HepG2 (cell line): ENCODE results near the gene CNTF. TPM values are rescaled to one million over a fixed set of nuclear protein-coding genes. Genes with fewer than 3 reads are reported as not detected.

Experiments
- ATAD3A ChIP-seq: sonication (generic); formaldehyde crosslinking; IDR thresholded peaks from 2 replicates; pipeline ENCODE4 v1.4.0; 2020; ENCODE audit warnings: missing genetic modification reagents
- CTCF ChIP-seq: sonication (generic); formaldehyde crosslinking; IDR thresholded peaks from 2 replicates; pipeline ENCODE4 v1.5.0; 2020; ENCODE audit warnings: mild to moderate bottlenecking, missing genetic modification reagents, moderate library complexity
- GABPB1 ChIP-seq: IDR thresholded peaks from 2 replicates; pipeline ENCODE4 v1.6.1; 2016; ENCODE audit warnings: mild to moderate bottlenecking, missing genetic modification reagents, moderate library complexity, missing compliant biosample characterization
- GATAD1 ChIP-seq: IDR thresholded peaks from 2 replicates; pipeline ENCODE4 v1.6.1; 2016; ENCODE audit warnings: missing genetic modification reagents, missing compliant biosample characterization
- GTF2F1 ChIP-seq: fragments of 150-350 bp; IDR thresholded peaks from 2 replicates; pipeline ENCODE4 v1.6.1; 2014; ENCODE audit warnings: low read length
- IRF2 ChIP-seq: IDR thresholded peaks from 2 replicates; pipeline ENCODE4 v1.6.1; 2018; ENCODE audit warnings: missing genetic modification reagents, missing compliant biosample characterization
- KDM3A ChIP-seq: IDR thresholded peaks from 2 replicates; pipeline ENCODE4 v1.6.1; 2018; ENCODE audit warnings: low read depth, missing compliant biosample characterization
- MAX ChIP-seq: IDR thresholded peaks from 2 replicates; pipeline ENCODE4 v1.6.1; 2012; ENCODE audit warnings: inconsistent platforms
- MXI1 ChIP-seq: IDR thresholded peaks from 3 replicates; pipeline ENCODE4 v1.6.1; 2012; ENCODE audit warnings: low read depth, low read length, inconsistent platforms, borderline replicate concordance
- PCBP1 ChIP-seq: fragments of 200-400 bp; formaldehyde crosslinking; IDR thresholded peaks from 2 replicates; pipeline ENCODE4 v1.6.1; 2017; ENCODE audit warnings: mild to moderate bottlenecking, low read depth, low read length, borderline replicate concordance
- PPARG ChIP-seq: conservative IDR thresholded peaks from 2 replicates; pipeline ENCODE4 v1.6.1; 2016; ENCODE audit warnings: missing biosample characterization, missing genetic modification reagents
- SMAD3 ChIP-seq: sonication (generic); formaldehyde crosslinking; IDR thresholded peaks from 2 replicates; pipeline ENCODE4 v1.4.0; 2020; ENCODE audit warnings: missing genetic modification reagents
- XRCC5 ChIP-seq: fragments of 200-400 bp; formaldehyde crosslinking; optimal IDR thresholded peaks from 2 replicates; pipeline ENCODE3; 2017; ENCODE audit warnings: mild to moderate bottlenecking, low read length
- ZNF792 ChIP-seq: IDR thresholded peaks from 2 replicates; pipeline ENCODE4 v1.6.1; 2016
- polyA plus RNA-seq, 8 experiments: library from polyadenylated mRNA; depleted of rRNA in 3 of 8; stranded (reverse) in 7 of 8; unstranded in 1 of 8; fragments of >200 nt; fragmentation: Illumina TruSeq in 4 of 8; extraction: Trizol in 4 of 8; gene quantifications; 2 replicates each; pipeline versions ENCODE4 v1.2.1 to v1.2.3, GENCODE V29; 2011 to 2016; ENCODE audit warnings: low read depth in 4 of 8, missing spikeins in 1 of 8, mixed read lengths in 1 of 8; ENCODE audit not compliant: insufficient read depth in 1 of 8
- total RNA-seq, 5 experiments: library from RNA; depleted of rRNA; stranded (reverse); fragments of >200 nt; fragmentation: Illumina TruSeq; extraction: Trizol; gene quantifications; 2 replicates each; pipeline ENCODE4 v1.2.3, GENCODE V29; 2016; ENCODE audit warnings: low read depth in 1 of 5
- TF ChIP-seq, protein P1 (sequence below): fragments of 450-650 bp; IDR thresholded peaks from 2 replicates; pipeline ENCODE4 v1.6.1; 2017

The CNTF gene
- total and polyA plus RNA-seq, 2 of the 13 experiments (the other 11 are each of a cell fraction or from before 2014, with no cell fraction given), result 0.51 to 2.3 TPM

GRCh38 chr11:58654079-58654907, 31.8 kb downstream of the CNTF start (continued):
- TF ChIP-seq PPARG (0 out of 2 replicates have a peak, but pooled peaks have one; percentile 32), IRF2 (peak; percentile 25; the same call in 1 of the 2 replicates), SMAD3 (CRISPR knock-in tag) (no peak), GTF2F1 (no peak), KDM3A (0 out of 2 replicates have a peak, but pooled peaks have one; percentile 23), MAX (peak; percentile 41; the same call in 1 of the 2 replicates), ZNF792 (CRISPR knock-in tag) (0 out of 2 replicates have a peak, but pooled peaks have one; percentile 15), MXI1 (no peak), ATAD3A (CRISPR knock-in tag) (no peak), XRCC5 (peak; percentile 52), GABPB1 (CRISPR knock-in tag) (0 out of 2 replicates have a peak, but pooled peaks have one; percentile 19), CTCF (CRISPR knock-in tag) (peak; percentile 90), GATAD1 (CRISPR knock-in tag) (0 out of 2 replicates have a peak, but pooled peaks have one; percentile 13), PCBP1 (no peak)
- TF ChIP-seq, protein P1, sequence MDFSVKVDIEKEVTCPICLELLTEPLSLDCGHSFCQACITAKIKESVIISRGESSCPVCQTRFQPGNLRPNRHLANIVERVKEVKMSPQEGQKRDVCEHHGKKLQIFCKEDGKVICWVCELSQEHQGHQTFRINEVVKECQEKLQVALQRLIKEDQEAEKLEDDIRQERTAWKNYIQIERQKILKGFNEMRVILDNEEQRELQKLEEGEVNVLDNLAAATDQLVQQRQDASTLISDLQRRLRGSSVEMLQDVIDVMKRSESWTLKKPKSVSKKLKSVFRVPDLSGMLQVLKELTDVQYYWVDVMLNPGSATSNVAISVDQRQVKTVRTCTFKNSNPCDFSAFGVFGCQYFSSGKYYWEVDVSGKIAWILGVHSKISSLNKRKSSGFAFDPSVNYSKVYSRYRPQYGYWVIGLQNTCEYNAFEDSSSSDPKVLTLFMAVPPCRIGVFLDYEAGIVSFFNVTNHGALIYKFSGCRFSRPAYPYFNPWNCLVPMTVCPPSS, result no peak
